Stimulated activated CD4-positive, alpha-beta T cell treated with anti-CD3 and anti-CD28 coated beads, Interleukin-15, amount 100 ng/mL, for 1 hour (primary cell): ENCODE data around the gene BAX.

Experiments used
- DNase-seq, 2 donors: peaks; one replicate each; pipeline ENCODE4 v3.0.0-alpha.2; 2020; ENCODE audit warnings: low read depth in 1 of 2, low spot score in 1 of 2

BAX gene

DNA sequence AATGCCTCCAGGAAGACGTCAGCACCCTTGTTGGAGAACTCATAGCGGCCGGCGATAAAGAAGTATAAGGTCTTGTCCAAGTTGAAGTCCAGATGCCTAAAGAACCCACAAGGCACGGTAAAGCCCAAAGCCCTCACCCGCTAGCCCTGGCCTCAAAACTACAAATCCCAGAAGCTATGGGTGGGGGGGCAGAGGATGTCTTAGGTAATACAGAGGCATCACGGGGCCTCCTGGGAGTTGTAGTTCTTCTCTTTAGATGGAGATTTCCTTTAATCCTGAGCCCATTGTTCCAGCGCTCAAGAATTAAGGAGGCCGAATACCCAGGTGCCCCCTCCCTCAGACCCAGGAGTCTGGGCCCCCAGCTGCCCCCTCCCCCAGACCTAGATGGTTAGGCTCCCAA is 27.6 kb downstream of the BAX start:
- DNase-seq: no peak

DNA sequence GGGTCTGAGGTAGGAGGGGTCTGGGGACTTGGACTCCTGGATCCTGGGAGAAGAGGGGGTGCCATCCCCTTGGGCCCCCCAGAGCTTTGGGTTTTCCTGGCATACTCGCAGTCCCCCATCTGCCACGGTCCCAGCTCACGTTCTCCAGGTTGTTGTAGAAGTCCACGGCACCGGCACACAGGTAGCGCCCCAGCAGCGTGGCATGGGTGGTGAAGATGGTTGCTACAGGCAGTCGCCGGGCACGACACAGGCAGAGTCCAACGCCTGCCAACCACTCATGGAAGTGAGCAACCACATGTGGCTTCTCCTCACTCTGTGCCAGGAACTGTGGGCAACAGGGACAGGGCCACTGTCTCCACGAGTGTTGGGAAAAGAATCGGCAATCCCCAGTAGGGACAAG is 31.0 kb downstream of the BAX start:
- no peak for DNase-seq

DNA sequence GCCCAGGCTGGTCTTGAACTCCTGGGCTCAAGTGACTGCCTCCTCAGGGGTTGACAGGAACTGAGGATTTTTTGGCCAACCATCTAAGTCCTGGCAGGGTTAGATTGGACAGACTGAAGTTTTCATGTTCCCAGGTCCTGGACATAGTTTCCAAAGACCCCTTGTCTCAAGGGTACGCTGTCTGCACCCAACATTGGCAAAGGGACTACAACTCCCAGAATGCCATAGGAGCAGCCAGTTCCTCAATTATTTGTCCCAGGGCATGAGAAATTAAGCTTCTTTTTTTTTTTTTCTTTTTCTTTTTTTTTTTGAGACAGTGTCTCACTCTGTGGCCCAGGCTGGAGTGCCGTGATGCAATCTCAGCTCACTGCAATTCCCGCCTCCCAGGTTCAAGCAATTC is 31.5 kb downstream of the BAX start:
- DNase-seq: no peak

DNA sequence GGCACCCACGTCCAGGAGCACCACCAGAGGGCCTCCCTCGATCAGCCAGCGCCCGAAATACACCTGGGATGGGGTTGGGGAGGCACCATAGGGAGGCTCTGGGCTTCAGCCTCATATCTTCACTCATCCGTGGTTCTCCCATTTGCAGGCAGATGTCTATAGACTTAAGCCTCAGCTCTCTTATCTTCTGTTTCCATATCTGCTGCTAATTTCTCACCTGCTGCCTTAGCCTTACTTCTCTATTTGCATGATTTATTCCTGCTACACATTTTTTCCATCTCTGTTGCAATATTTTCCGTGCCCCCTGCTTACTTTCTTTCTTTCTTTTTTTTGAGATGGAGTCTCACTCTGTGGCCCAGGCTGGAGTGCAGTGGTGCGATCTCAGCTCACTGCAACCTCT is 32.6 kb downstream of the BAX start:
- no peak for DNase-seq

DNA sequence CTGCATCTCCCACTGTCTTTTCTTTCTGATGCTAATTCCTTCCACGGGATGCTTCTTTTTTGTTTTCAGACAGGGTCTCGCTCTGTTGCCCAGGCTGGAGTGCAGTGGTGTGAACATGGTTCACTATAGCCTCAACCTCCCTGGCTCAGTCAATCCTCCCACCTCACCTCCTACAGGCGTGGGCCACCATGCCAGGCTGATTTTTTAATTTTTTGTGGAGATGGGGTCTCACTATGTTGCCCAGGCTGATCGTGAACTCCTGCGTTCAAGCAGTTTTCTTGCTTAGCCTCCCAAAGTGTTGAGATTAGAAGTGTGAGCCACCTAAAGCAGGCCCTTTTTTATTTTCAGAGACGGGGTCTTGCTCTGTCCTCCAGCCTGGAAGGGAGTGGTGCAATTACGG is 33.6 kb downstream of the BAX start:
- no peak for DNase-seq

DNA sequence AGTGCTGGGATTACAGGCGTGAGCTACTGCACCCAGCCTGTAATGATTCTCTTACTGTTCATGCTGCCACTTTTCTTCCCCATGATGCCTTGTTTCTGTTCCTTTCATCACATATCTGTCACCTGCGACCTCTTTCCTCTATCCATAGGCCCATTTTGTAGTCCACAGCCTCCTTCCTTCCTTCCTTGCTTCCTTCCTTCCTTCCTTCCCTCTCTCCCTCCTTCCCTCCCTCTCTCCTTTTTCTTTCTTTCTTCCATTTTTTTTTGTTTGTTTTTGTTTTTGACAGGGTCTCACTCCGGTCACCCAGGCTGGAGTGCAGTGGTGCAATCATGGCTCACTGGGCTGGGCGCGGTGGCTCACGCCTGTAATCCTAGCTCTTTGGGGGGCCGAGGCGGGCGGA is 34.2 kb downstream of the BAX start:
- DNase-seq: no peak

DNA sequence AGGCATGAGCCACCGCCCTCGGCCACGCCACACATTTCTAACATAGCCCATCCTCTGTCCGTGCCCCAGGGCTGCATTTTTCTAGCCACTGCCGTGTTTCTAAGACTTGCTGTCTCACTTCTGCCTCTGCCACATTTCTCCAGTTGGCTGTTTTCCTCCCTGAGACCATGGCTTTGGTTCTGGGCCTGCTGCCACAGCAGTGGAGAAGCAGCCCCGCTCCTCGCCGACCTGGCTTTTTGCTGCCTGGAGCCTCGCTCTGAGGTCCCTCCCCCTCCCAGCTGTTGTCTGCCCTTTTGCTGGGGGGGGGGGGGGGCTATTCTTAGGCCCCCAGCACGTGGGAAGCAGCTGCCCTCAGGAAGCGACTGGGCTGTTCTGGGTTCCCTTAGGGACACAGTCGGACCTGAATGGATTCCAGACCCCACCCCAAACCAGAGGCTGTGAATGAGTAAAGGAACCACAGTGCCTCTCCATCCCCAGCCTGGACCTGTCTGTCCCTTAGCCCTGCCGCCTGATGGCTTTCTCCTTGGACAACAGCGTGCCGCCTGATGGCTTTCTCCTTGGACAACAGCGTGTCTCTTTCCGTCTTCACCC is 35.1 kb downstream of the BAX start:
- no peak for DNase-seq

DNA sequence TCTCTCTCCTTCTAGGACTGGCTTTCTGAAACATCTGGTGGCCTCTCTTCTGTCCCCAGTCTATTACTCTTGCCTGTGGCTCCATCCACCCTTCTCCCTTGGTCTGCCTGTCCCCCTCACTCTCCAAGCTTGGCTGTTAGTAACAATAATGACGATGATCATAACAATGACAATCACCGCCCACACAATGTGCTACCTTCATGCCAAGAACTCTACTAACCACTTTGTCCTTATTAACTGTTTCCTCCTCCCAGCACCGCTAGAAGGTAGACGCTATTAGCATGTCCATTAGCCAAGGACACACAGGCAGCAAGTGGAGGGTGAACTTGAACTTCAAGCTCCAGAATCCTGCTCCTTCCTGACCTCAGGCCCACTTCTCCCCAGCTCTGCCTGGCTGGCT is 35.7 kb downstream of the BAX start:
- DNase-seq: no peak

DNA sequence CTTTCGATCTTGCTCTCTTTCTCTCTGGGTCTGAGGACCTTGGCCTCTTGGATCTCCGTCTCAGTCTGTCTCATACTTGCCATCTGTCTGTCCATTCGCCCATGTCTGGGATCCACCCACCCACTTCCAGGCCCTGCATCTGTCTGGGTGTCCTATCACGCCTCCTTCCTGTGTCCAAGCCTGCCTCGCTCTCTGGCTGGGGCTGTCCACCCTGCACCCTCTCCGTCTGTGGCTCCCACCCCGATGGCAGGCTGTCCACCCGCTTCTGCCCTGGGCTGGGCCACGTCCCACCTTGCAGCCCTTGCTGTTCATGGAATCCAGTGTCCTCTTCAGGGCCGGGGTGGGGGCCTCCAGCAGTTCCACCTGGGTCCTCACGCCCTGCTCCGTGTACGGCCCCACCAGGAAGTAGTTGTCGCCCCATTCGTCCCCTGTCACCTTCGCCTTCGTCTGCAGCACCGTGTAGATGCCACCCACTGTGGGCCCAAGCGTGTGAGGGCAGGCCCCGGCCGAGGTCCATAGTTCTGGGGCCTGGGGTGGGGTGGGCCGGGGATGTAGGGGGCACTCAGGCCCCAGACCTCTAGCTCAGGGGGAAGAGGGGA is 36.4 kb downstream of the BAX start:
- DNase-seq: no peak

DNA sequence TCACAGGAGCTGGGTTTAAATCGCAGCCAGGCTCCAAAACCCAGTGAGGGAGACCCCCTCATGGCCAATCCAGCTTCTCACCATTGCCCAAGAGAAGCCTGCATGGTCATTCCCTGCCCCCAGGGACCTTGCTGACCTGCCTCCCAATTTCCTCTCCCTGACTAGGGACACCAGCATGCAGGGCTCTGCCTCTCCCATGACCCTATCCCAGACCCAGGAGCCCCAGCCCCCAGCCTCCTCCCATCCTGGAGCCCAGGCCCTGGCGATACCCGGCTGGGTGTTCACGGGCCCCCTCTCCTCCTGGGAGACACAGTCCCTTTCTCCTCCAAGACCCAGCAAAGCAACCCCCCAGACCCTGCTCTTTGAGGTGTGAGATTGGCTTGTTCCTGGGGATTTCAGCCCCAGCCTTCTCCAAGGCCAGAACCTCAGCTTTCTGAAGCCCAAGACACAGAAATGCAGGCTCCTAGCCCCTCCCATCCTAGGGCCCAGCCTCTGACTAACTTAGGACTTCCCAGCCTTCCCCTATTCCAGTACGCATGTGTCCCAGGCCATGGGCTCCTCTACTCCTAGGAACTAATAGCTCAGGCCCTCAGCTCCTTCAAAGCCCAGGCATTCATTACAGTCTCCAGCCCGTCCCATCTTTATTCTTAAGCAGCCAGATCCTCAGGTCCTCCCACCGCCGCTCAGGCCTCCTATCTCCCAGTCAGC is 37.4 kb downstream of the BAX start:
- DNase-seq: no peak

DNA sequence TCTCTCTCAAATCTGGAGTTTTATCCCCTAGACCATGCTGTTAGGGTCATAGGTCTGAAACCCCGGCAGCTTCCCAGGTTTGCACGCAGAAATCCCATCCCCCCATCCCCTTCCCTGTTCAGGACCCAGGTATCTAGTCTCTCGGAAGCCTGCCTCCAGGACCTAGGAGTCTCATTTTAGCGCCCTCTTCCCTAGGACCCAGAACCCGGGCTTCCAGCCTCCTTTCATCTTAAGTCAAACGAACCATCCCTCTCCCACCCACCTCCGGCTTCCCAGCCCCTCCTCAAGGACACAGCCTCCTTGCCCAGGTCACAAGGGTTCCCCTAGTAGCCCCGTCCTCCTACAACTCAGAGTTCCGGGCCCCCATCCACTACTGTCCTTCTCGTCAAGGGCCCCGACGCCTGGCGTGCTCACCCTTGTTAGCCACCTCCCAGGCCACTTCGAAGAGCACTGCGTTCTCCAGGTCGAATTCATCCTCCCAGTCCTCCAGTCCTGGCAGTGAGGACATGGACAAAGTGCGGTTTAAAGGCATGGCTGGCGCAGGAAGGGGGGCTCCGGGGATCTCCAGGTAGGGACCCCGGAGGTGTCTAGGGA is 38.0 kb downstream of the BAX start:
- no peak for DNase-seq

DNA sequence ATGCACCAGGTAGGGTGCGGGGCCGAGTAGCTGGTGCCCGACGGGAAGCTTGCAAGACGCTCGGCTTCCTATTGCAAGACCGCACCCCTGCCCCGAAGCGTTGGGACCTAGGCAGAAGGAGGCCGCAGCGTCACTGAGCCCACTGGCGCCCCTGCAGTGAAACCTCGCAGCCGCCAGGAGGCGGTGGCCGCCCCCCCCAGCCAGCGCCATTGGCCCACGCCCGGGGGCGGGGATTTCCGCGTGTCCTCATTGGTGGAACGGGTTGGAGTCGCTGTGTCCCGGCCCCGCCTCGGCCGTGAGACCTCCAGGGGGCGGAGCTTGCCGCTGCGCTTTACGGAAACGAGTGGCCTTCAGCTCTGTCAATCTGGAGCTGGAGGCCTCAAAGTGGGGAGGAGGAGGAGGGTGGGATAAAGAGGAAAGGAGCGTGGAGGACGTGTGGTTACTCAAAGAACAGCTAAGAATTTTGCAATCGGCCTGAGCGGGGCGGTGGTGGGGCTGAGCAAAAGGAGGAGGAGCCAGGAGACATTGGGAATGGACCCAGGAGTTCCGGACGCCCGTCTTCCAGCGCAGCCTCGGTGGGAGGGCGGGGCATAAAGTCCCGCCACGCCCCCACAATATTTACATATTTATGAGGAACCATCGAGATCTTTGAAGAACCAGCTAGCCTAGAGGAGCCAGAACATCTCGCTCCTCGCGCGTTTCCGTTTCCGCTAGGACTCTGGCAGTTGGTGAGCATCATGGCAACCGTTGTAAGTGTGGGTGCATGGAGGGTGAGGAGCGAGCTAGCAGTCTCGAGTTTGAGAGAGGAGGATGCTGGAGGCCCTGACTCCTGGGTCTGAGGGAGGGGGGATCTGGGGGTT is 38.7 kb downstream of the BAX start, which contains the start of the genes GYS1 and RUVBL2:
Gene GYS1 (minus strand): TSS at position 135 of the 860 bp plus-strand sequence. CDS start 197 bp downstream, outside the sequence.
Gene RUVBL2 (plus strand): TSS at position 713 of the 860 bp plus-strand sequence. CDS start 25 bp downstream, at position 738.
- peak; percentile 99 for DNase-seq

DNA sequence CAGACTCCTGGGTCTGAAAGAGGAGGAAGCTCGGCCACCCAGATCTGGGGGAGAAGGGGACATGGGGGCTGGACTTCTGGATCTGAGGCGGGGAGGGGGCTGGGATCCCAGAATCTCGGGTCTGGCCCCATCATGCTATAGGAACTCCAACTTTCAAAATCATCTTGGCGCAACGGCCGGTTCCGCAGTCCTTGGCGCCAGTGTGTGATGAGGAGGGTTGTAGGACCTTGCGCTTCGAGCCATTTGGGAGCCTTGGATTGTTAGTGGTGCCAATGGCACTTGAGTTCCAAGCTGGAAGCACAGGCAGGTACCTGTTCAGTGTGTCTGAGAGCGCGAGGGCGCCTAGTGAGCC is 39.3 kb downstream of the BAX start:
- no peak for DNase-seq

DNA sequence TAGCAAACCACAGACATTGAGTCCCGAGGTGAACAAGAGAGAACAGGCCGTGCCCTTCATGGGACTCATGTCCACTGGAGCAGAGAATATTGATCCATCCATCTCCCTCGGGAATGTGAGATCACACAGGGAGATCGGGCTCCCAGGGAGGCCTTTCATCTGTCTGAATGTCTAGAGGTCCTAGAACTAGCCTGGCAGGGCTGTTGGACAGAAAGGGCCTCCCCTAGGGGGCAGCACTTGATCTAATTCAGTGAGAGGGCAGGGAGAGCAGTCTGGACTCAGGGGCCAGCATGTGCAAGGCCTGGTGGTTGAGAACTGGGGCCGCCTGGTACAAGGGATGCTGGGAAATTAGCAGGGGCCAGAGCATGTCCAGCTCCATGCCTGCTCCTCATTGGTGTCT is 43.3 kb downstream of the BAX start:
- peak in 1 of 2 donors; percentile 23 for DNase-seq

DNA sequence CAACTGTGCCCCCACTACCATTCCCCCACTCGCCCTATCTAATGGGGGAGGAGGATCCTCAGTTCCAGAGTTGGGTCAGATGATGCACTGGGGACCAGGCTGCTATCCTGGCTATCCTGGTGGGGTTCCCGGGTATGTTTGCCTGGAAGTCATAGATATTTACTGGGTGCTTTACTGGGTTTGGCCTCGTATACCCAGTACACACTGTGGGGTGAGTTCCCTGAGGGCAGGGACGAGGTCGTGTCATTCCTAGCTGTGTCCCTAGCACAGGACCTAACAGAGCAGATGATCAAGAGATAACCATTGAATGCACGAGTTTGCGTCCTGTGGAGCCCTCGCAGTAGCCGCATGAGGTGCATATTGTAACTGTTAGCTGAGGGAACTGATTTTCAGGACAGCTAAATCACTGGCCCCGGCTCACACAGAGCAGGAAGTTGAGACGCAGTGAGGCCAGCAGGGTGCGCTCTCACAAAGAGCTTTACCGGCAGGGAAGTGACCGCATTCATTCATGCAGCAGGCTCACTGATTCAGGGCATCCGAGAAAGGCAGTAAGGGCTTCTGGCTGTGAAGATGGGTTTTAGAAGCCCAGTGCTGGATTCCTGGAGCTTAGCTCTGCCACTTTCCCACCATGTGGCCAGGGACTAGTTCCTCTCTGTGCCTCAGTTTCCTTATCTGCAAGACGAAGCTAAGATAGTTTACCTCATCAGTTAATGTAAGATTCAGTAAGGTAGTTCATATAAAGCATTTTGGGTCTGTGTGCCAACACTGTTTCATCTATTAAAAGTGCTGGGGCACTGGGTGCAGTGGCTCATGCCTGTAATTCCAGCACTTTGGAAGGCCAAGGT is 45.0 kb downstream of the BAX start:
- peak; percentile 26 to 49 for DNase-seq

DNA sequence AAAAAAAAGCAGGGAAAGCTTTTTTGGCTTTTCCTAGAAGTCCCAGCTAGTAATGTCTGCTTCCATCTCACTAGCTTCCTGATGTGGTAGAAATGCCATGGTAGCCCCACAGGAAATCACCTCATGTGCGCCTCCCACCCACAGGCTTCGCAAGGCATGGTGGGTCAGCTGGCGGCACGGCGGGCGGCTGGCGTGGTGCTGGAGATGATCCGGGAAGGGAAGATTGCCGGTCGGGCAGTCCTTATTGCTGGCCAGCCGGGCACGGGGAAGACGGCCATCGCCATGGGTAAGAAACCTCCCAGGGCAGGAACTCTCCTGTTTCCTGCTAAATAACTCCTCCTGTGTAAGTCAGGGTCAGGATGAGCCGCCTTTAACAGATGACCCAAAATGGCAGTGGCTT is 49.5 kb downstream of the BAX start:
- no peak for DNase-seq

DNA sequence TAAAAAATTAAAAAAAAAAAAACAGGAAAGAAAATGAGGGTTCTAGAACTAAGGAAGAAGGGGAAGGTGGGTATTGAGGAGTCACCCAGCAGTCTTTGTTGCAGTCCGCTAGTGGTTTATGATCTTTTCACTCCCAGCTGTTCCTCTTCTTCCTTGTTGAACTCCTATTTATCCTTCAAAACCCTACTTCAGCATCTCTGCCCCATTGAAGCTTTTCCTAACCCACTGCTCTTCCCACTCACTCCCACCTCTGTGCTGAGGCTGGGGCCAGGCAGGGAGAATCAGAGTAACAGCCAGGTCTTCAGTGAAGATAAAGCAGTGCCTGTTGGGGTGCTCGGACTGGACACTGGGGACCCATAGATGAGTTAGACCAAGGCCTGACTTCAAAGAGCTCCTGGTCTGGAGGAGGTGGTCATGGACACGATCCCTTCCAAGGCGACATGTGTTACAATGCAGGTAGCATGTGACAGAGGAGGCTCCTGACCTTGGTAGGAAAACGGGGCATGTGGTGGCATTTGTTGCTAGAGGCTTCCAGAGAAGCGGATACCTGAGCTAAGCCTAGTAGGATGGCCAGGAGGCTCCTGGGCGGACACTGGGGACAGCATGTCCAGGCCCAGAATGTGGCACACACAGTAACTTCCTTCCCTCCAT is 50.4 kb downstream of the BAX start:
- no peak for DNase-seq

DNA sequence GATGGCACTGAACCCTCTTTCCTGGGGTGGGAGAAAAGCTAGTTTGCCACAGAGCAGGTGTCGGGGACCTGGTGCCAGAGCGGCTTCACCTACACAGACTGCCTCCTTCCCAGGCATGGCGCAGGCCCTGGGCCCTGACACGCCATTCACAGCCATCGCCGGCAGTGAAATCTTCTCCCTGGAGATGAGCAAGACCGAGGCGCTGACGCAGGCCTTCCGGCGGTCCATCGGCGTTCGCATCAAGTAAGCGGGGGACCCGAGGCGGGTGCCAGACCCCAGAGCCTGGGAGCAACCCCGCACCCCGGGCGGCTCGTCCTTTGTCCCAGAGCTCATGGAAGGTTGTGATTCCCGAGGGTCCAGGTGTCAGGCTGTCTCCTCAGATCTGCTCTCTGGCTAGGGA is 52.2 kb downstream of the BAX start:
- DNase-seq: no peak

DNA sequence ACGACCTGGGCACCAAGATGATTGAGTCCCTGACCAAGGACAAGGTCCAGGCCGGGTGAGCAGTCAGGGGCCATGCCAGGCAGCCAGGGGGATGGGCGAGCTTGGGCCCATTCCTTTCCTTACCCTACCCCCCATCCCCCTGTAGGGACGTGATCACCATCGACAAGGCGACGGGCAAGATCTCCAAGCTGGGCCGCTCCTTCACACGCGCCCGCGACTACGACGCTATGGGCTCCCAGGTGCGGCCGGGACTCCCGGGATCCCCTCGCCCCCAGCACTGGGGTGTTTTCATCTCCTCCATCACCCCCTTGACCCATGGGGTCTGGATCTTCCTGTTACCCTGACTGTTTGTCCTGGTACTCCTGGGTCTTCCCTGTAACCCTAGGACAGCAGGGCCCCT is 55.2 kb downstream of the BAX start:
- no peak for DNase-seq

DNA sequence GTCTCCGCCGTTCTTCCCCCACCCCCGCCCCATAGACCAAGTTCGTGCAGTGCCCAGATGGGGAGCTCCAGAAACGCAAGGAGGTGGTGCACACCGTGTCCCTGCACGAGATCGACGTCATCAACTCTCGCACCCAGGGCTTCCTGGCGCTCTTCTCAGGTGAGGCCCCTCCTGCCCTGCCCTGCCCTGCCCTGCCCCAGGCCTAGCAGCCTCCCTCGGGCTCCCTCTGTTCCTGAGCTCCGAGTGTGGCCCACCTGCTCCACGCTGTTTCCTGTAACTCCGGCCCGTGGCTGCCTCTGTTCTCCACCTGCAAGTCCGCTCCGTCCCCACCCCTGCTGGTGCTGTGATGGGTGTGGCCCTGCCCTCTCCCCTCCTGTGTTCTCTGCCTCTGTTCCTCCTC is 55.8 kb downstream of the BAX start:
- DNase-seq: no peak
